MCF 10A (cell line): ENCODE measurements around the gene VWA7. TPM values are rescaled to one million over a fixed set of nuclear protein-coding genes. Genes with fewer than 3 reads are reported as not detected.

Experiments
- BruUV-seq: library from RNA; stranded (reverse); fragments of 400-500 nt; replicated peaks from 2 replicates; lab custom pipeline; 2021; lab: Mats Ljungman, UMichigan
- CTCF ChIA-PET: fragments of 300-600 bp; sonication (Branson Sonifier 250); formaldehyde crosslinking; extraction: SDS; loops from one replicate; lab custom pipeline; 2021; ENCODE audit warnings: antibody characterized with exemption, inconsistent platforms; lab: Yijun Ruan, JAX
- POLR2A ChIA-PET: fragments of 300-600, 350-650 bp; sonication (Branson Sonifier 250); formaldehyde crosslinking; extraction: SDS; loops from one replicate; lab custom pipeline; 2020; ENCODE audit warnings: antibody characterized with exemption, inconsistent platforms; lab: Yijun Ruan, JAX
- DNase-seq: peaks from one replicate; pipeline ENCODE4 v3.0.0-alpha.2; 2018; ENCODE audit not compliant: unreplicated experiment
- H3K27ac Mint-ChIP-seq: one replicate; pipeline ENCODE4 v1.8.0; 2022; ENCODE audit warnings: mild to moderate bottlenecking, low read depth, mixed read lengths; ENCODE audit not compliant: unreplicated experiment
- H3K27me3 Mint-ChIP-seq: one replicate; pipeline ENCODE4 v1.8.0; 2022; ENCODE audit warnings: mixed read lengths; ENCODE audit not compliant: insufficient read depth, unreplicated experiment
- H3K36me3 Mint-ChIP-seq: one replicate; pipeline ENCODE4 v1.8.0; 2022; ENCODE audit warnings: mild to moderate bottlenecking, moderate library complexity, mixed read lengths; ENCODE audit not compliant: insufficient read depth, unreplicated experiment
- H3K4me1 Mint-ChIP-seq: one replicate; pipeline ENCODE4 v1.8.0; 2022; ENCODE audit warnings: mixed read lengths; ENCODE audit not compliant: insufficient read depth, unreplicated experiment
- H3K4me3 Mint-ChIP-seq: one replicate; pipeline ENCODE4 v1.8.0; 2022; ENCODE audit warnings: mild to moderate bottlenecking, moderate library complexity, mixed read lengths; ENCODE audit not compliant: unreplicated experiment
- H3K9me3 Mint-ChIP-seq: one replicate; pipeline ENCODE4 v1.8.0; 2022; ENCODE audit warnings: mixed read lengths; ENCODE audit not compliant: unreplicated experiment
- intact Hi-C: fragments of 100-400 bp; cut with micrococcal nuclease; formaldehyde crosslinking; loops from 2 replicates; pipeline ENCODE4 v1.14.1; 2022
- total RNA-seq: library from RNA; stranded (reverse); gene quantifications from 2 replicates; pipeline ENCODE4 v1.2.3, GENCODE V29; 2022
- TF ChIP-seq, protein P1 (sequence below): fragments of 200-600 bp; IDR thresholded peaks from one replicate; pipeline ENCODE4 v1.8.0; 2022; ENCODE audit warnings: antibody characterized with exemption, mild to moderate bottlenecking; ENCODE audit not compliant: unreplicated experiment

The VWA7 gene
- total RNA-seq, 1 experiment from 2014 or later: 2.0 TPM

DNA sequence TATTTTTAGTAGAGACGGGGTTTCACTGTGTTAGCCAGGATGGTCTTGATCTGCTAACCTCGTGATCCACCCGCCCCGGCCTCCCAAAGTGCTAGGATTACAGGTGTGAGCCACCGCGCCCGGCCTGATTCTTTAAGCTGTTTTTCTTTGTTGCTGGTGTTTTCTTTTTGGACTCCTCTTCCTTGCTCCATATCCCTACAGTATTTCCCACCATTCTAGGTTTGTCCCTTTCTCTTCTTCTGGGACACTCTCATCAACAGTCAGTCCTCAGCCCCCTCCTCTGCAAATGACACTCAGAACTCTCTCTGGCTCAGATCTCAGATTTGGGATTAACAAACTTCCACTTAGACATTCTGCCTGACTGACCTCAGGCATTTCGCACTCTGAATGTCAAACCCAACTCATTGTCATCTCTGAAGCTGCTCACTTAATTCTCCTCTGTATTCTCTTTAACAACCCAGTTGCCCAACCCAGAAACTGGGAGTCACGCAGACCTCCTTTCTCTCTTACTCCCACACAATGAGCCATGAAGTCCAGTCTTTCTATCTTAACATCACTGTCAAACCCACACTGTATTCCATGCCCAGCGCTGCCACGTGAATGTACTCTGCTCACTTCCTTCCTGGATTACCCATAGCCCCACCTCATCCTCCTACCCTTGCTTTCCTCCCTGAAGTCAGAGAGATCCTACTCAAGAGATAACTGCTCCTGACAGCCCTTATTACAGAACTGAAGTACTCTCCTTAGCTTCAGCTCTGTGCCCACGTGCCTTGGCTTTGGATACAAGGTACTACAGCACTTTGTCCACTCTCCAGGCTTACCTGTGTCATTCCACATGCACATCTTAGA lies 51.4 kb downstream of the VWA7 start:
- H3K27me3 Mint-ChIP-seq: no peaks in the 10 kb centered on the region
- TF ChIP-seq, protein P1, sequence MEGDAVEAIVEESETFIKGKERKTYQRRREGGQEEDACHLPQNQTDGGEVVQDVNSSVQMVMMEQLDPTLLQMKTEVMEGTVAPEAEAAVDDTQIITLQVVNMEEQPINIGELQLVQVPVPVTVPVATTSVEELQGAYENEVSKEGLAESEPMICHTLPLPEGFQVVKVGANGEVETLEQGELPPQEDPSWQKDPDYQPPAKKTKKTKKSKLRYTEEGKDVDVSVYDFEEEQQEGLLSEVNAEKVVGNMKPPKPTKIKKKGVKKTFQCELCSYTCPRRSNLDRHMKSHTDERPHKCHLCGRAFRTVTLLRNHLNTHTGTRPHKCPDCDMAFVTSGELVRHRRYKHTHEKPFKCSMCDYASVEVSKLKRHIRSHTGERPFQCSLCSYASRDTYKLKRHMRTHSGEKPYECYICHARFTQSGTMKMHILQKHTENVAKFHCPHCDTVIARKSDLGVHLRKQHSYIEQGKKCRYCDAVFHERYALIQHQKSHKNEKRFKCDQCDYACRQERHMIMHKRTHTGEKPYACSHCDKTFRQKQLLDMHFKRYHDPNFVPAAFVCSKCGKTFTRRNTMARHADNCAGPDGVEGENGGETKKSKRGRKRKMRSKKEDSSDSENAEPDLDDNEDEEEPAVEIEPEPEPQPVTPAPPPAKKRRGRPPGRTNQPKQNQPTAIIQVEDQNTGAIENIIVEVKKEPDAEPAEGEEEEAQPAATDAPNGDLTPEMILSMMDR: no peak
- H3K4me1 Mint-ChIP-seq: peaks cover 7% of the 10 kb centered on the region
- intact Hi-C loops: no loop called here
- DNase-seq: no peak
- H3K4me3 Mint-ChIP-seq: no peak overlapping the region
- H3K36me3 Mint-ChIP-seq: peaks cover 6% of the 10 kb centered on the region
- no peak overlapping the region for H3K27ac Mint-ChIP-seq
- H3K9me3 Mint-ChIP-seq: no peaks in the 10 kb centered on the region
- ChIA-PET CTCF (interaction anchor here (0.6 to 1.2 kb wide), 2 partner anchors 45 to 1022 kb away, joined by 3 read pairs; no protein-coding TSS in a partner anchor), POLR2A (interaction anchor here (0.6 to 2.1 kb wide), 3 partner anchors 11 to 48 kb away, joined by 3 to 7 read pairs (median 3); partner anchors contain the start of gene CLIC1)
- BruUV-seq: no TSS peak

GRCh38 chr6:31723980-31724691 lies 53.0 kb downstream of the VWA7 start:
- no TSS peak for BruUV-seq
- H3K4me1 Mint-ChIP-seq: peaks cover 7% of the 10 kb centered on the region
- no peaks in the 10 kb centered on the region for H3K9me3 Mint-ChIP-seq
- POLR2A ChIA-PET: interaction anchor here (2.1 kb wide), 1 partner anchor 13 kb away, joined by 7 read pairs; the partner anchor contains the start of gene CLIC1
- H3K4me3 Mint-ChIP-seq: no peak overlapping the region
- CTCF ChIA-PET: interaction anchor here (0.6 to 1.2 kb wide), 4 partner anchors 47 to 413 kb away, joined by 3 read pairs; no protein-coding TSS in a partner anchor
- no peak for DNase-seq
- no peak overlapping the region for H3K27ac Mint-ChIP-seq
- H3K27me3 Mint-ChIP-seq: no peaks in the 10 kb centered on the region
- H3K36me3 Mint-ChIP-seq: no peaks in the 10 kb centered on the region
- TF ChIP-seq, protein P1: no peak
- intact Hi-C loops: no loop called here

DNA sequence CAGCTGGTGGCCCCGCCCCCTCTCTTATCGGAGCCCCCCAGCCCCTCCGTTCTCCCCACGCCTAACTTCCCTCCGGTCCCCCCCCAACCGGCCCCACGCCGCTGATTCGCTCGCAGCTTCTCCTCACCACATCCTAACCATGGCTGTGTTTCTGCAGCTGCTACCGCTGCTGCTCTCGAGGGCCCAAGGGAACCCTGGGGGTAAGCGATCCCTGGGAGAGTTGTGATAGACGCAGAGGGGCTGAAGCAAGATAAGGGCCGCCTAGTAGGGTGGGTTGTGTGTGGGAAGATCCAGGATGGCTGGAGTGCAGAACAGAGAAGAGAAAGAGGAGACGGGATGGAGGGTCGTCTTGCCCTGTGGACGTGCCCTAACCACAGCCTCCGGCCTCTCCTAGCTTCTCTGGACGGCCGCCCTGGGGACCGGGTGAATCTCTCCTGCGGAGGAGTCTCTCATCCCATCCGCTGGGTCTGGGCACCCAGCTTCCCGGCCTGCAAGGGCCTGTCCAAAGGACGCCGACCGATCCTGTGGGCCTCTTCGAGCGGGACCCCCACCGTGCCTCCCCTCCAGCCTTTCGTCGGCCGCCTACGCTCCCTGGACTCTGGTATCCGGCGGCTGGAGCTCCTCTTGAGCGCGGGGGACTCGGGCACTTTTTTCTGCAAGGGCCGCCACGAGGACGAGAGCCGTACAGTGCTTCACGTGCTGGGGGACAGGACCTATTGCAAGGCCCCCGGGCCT lies 53.7 kb downstream of the VWA7 start, which contains the start of gene MPIG6B:
Gene MPIG6B (plus strand): TSS at position 129 of the 735 bp plus-strand sequence. CDS start 11 bp downstream, at position 140.
- no peaks in the 10 kb centered on the region for H3K36me3 Mint-ChIP-seq
- no peak within 1 kb of the TSS for H3K4me3 Mint-ChIP-seq
- ChIA-PET POLR2A (interaction anchor here (1.3 kb wide), 1 partner anchor 104 kb away, joined by 5 read pairs; the partner anchor contains the start of gene HSPA1B), CTCF (interaction anchor here (0.6 to 1.1 kb wide), 3 partner anchors 46 to 414 kb away, joined by 3 read pairs; no protein-coding TSS in a partner anchor)
- H3K9me3 Mint-ChIP-seq: no peaks in the 10 kb centered on the region
- TF ChIP-seq, protein P1: no peak
- H3K4me1 Mint-ChIP-seq: peaks cover 5% of the 10 kb centered on the region
- intact Hi-C loops: no loop called here
- DNase-seq: no peak
- H3K27ac Mint-ChIP-seq: no peak within 1 kb of the TSS
- H3K27me3 Mint-ChIP-seq: no peaks in the 10 kb centered on the region
- BruUV-seq: no TSS peak
